ENCODE results near the gene MAPK12.

DNA sequence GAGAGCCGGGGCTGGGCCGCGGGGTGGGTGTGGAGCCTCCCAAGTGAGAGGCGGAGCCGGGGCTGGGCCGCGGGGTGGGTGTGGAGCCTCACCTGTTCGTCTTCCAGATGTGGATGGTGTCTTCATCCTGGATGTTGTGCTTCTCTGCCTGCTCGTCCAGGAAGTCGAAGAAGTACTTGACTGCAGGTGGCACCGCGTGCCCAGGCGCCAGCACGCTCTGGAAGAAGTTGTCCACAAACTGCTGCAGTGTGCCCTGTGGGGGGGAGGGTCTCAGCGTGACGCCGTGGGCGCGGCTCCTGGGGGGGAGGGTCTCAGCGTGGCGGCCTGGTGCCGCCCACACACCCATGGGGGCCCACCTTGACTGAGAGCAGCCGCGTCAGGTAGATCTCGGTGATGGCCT is 16.3 kb upstream of the MAPK12 start:
- TF ChIP-seq, protein P1, sequence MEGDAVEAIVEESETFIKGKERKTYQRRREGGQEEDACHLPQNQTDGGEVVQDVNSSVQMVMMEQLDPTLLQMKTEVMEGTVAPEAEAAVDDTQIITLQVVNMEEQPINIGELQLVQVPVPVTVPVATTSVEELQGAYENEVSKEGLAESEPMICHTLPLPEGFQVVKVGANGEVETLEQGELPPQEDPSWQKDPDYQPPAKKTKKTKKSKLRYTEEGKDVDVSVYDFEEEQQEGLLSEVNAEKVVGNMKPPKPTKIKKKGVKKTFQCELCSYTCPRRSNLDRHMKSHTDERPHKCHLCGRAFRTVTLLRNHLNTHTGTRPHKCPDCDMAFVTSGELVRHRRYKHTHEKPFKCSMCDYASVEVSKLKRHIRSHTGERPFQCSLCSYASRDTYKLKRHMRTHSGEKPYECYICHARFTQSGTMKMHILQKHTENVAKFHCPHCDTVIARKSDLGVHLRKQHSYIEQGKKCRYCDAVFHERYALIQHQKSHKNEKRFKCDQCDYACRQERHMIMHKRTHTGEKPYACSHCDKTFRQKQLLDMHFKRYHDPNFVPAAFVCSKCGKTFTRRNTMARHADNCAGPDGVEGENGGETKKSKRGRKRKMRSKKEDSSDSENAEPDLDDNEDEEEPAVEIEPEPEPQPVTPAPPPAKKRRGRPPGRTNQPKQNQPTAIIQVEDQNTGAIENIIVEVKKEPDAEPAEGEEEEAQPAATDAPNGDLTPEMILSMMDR (conservative IDR thresholded peaks at IDR 0.05; ENCODE audit: low read length): no peak
- TF ChIP-seq EZH2phosphoT487 (IDR thresholded peaks at IDR 0.05; ENCODE audit: borderline replicate concordance): no peak
